Measurements from ENCODE around the gene LCLAT1. TPM values are rescaled to one million over a fixed set of nuclear protein-coding genes. Genes with fewer than 3 reads are reported as not detected.

Gene LCLAT1
- total and polyA plus RNA-seq, 2 of the 4 experiments (the other 2 are of a cell fraction), result 7.5 to 11.5 TPM

- Histone ChIP-seq H4K91ac (ENCODE audit: insufficient read depth, low read depth, low read length) (no peak overlapping the region), H3K14ac (replicated peaks; ENCODE audit: low read depth, low read length) (no peak overlapping the region), H2AFZ (replicated peaks; ENCODE audit: low read length, poor library complexity) (no peak overlapping the region), H3K18ac (ENCODE audit: low read depth, low read length) (no peak overlapping the region), H2BK120ac (ENCODE audit: low read depth, low read length) (no peak overlapping the region), H3K4ac (ENCODE audit: low read depth, low read length) (no peak overlapping the region), H2AK5ac (ENCODE audit: low read depth, low read length) (no peak overlapping the region), H3K79me1 (ENCODE audit: low read depth in 1 of 2, low read length in 2 of 2) (no peaks in the 10 kb centered on the region; a peak in 1 of 4 replicates), H3K56ac (ENCODE audit: extremely low read depth, insufficient read depth, low read length) (no peak overlapping the region), H3K4me2 (ENCODE audit: low read depth, low read length) (no peak overlapping the region), H3K27ac (ENCODE audit: insufficient read depth, low read length) (no peak overlapping the region), H2BK5ac (ENCODE audit: low read depth, low read length, poor library complexity, severe bottlenecking) (no peak overlapping the region), H3K27me3 (ENCODE audit: control insufficient read depth, insufficient read depth, low read length) (no peaks in the 10 kb centered on the region), H2BK20ac (ENCODE audit: low read depth, low read length) (no peak overlapping the region), H3K9me1 (ENCODE audit: insufficient read depth, low read length) (no peaks in the 10 kb centered on the region), H4K8ac (ENCODE audit: low read depth in 2 of 2, low read length in 2 of 2) (no peak overlapping the region), H3K9ac (ENCODE audit: low read depth, low read length) (no peak overlapping the region), H2BK15ac (ENCODE audit: low read depth, low read length) (no peak overlapping the region), H3K23ac (ENCODE audit: low read depth, low read length) (no peak overlapping the region), H4K5ac (ENCODE audit: low read depth, low read length) (no peak overlapping the region), H3K4me1 (ENCODE audit: control insufficient read depth, insufficient read depth, low read length) (peaks cover 2% of the 10 kb centered on the region; the same call in 1 of the 2 replicates), H3K4me3 (ENCODE audit: insufficient read depth, low read depth, low read length) (no peak overlapping the region), H2AK9ac (replicated peaks; ENCODE audit: low read depth, low read length, poor library complexity) (no peak overlapping the region), H4K20me1 (ENCODE audit: insufficient read depth, low read length) (no peaks in the 10 kb centered on the region), H3K36me3 (ENCODE audit: control insufficient read depth, insufficient read depth, low read length) (peaks cover 3% of the 10 kb centered on the region), H3K9me3 (ENCODE audit: control insufficient read depth, insufficient read depth, low read length) (no peaks in the 10 kb centered on the region)
- no TSS peak for BruUV-seq (replicated peaks)
- ATAC-seq (ENCODE audit: low read depth) (no peak), DNase-seq (no peak)
- intact Hi-C loops (cut with micrococcal nuclease), result no loop called here
- in situ Hi-C loops (cut with MboI; ENCODE audit: low sequenced_read_pairs), result no loop called here
- ChIA-PET CTCF (interaction anchor here (0.5 kb wide), 1 partner anchor 53 kb away, joined by 3 read pairs; no protein-coding TSS in a partner anchor), POLR2A (ENCODE audit: unreplicated experiment) (no interaction called here)
- TF ChIP-seq CEBPB (IDR thresholded peaks at IDR 0.05; ENCODE audit: low read depth, low read length), result no peak
- no peak for TF ChIP-seq CHD1 (IDR thresholded peaks at IDR 0.05; ENCODE audit: low read depth, low read length)
- TF ChIP-seq MAFK (IDR thresholded peaks at IDR 0.05; ENCODE audit: low read depth, low read length), result no peak
- TF ChIP-seq RFX5 (IDR thresholded peaks at IDR 0.05; ENCODE audit: low read depth, low read length), result no peak
- TF ChIP-seq POLR2A (IDR thresholded peaks at IDR 0.05; ENCODE audit: low read depth, low read length), result no peak
- TF ChIP-seq BHLHE40 (IDR thresholded peaks at IDR 0.05; ENCODE audit: low read depth, low read length), result no peak
- no peak for TF ChIP-seq CTCF (conservative IDR thresholded peaks at IDR 0.05; ENCODE audit: low read depth, low read length)
- TF ChIP-seq SMC3 (IDR thresholded peaks at IDR 0.05; ENCODE audit: low read depth, low read length), result no peak
- dilution Hi-C loops (cut with HindIII; ENCODE audit: low sequenced_read_pairs, unreplicated experiment), result no loop called here
Measured at GRCh38 chr2:30625276-30625675, 178.2 kb downstream of the LCLAT1 start.
